Hematopoietic multipotent progenitor cell treated with erythropoietin and hydrocortisone succinate and interleukin-3 and kit ligand, for 6 days (in vitro differentiated cells): ENCODE data around the gene STK10.

Experiments used
- DNase-seq: peaks from one replicate; pipeline ENCODE4 v3.0.0-alpha.2; 2015

The STK10 gene

GRCh38 chr5:172086194-172086975 is 101.6 kb downstream of the STK10 start:
- no peak for DNase-seq

- no peak for DNase-seq
Observed at GRCh38 chr5:172085738-172086137, 102.3 kb downstream of the STK10 start.

- no peak for DNase-seq
Observed at GRCh38 chr5:172082180-172082579, 105.8 kb downstream of the STK10 start.

- DNase-seq: no peak
Observed at GRCh38 chr5:172079876-172080275, 108.1 kb downstream of the STK10 start.

GRCh38 chr5:172078726-172079345 is 109.2 kb downstream of the STK10 start:
- DNase-seq: peak; percentile 54

GRCh38 chr5:172077664-172078425 is 110.2 kb downstream of the STK10 start:
- DNase-seq: no peak

- DNase-seq: no peak
Observed at GRCh38 chr5:172076761-172077244, 111.2 kb downstream of the STK10 start.

GRCh38 chr5:172075656-172076055 is 112.4 kb downstream of the STK10 start:
- no peak for DNase-seq

GRCh38 chr5:172074896-172075295 is 113.1 kb downstream of the STK10 start:
- DNase-seq: no peak

- DNase-seq: no peak
Observed at GRCh38 chr5:172071309-172071875, 116.6 kb downstream of the STK10 start.

GRCh38 chr5:172065431-172066065 is 122.5 kb downstream of the STK10 start:
- DNase-seq: no peak

- DNase-seq: no peak
Observed at GRCh38 chr5:172064766-172065165, 123.3 kb downstream of the STK10 start.

GRCh38 chr5:172064358-172064757 is 123.7 kb downstream of the STK10 start:
- DNase-seq: no peak

GRCh38 chr5:172063463-172064235 is 124.4 kb downstream of the STK10 start:
- DNase-seq: no peak

- DNase-seq: peak; percentile 57
Observed at GRCh38 chr5:172059661-172060100, 128.3 kb downstream of the STK10 start.

- no peak for DNase-seq
Observed at GRCh38 chr5:172058088-172058487, 129.9 kb downstream of the STK10 start.

- no peak for DNase-seq
Observed at GRCh38 chr5:172055996-172056395, 132.0 kb downstream of the STK10 start.

GRCh38 chr5:172055421-172055820 is 132.6 kb downstream of the STK10 start:
- no peak for DNase-seq

GRCh38 chr5:172054611-172055153 is 133.3 kb downstream of the STK10 start:
- DNase-seq: no peak

- peak; percentile 38 for DNase-seq
Observed at GRCh38 chr5:172052450-172053236, 135.4 kb downstream of the STK10 start.
